H1 (cell line): Measurements from ENCODE around the gene CDH1. TPM values are rescaled to one million over a fixed set of nuclear protein-coding genes. Genes with fewer than 3 reads are reported as not detected.
A peak's percentile ranks its signal among the peaks of the same experiment; 100 is the strongest.

ENCODE experiments used
- CTCF ChIA-PET: fragments of 300-600 bp; sonication (Branson Sonifier 250); formaldehyde crosslinking; loops from one replicate; lab custom pipeline; 2021; ENCODE audit not compliant: partially characterized antibody; lab: Charles Lee
- POLR2A ChIA-PET: fragments of 300-600 bp; sonication (Branson Sonifier 250); formaldehyde crosslinking; loops from one replicate; lab custom pipeline; 2021; ENCODE audit warnings: inconsistent platforms; ENCODE audit not compliant: partially characterized antibody; lab: Charles Lee
- DNase-seq, 2 experiments: peaks; one replicate each; pipeline versions ENCODE4 v3.0.0 to v3.0.0-alpha.2; 2010 to 2022; ENCODE audit warnings: low spot score in 2 of 2, low read depth in 1 of 2, mixed read lengths in 1 of 2
- FAIRE-seq: peaks from 2 replicates; lab custom pipeline; 2011; peaks lifted over from hg19 to GRCh38; lab: Jason Lieb, UNC
- H2AFZ ChIP-seq: 2 replicates; pipeline ENCODE4 v1.8.1; 2012; ENCODE audit warnings: low read length, inconsistent platforms
- H2AK5ac ChIP-seq: 2 replicates; pipeline ENCODE4 v1.6.1; 2013; ENCODE audit warnings: low read depth, low read length
- H2BK120ac ChIP-seq: replicated peaks from 2 replicates; pipeline ENCODE3; 2013; ENCODE audit warnings: low read depth, low read length, inconsistent platforms
- H2BK12ac ChIP-seq: 2 replicates; pipeline ENCODE4 v1.6.1; 2013; ENCODE audit warnings: low read depth, low read length
- H2BK15ac ChIP-seq: 2 replicates; pipeline ENCODE4 v1.6.1; 2013; ENCODE audit warnings: low read length
- H2BK20ac ChIP-seq: 2 replicates; pipeline ENCODE4 v1.6.1; 2013; ENCODE audit warnings: low read length
- H2BK5ac ChIP-seq: 2 replicates; pipeline ENCODE4 v1.6.1; 2013; ENCODE audit warnings: low read depth, low read length
- H3K14ac ChIP-seq: 2 replicates; pipeline ENCODE4 v1.6.1; 2013; ENCODE audit warnings: inconsistent platforms; ENCODE audit not compliant: insufficient read length
- H3K18ac ChIP-seq: 2 replicates; pipeline ENCODE4 v1.6.1; 2013; ENCODE audit warnings: low read length; ENCODE audit errors: extremely low read depth
- H3K23ac ChIP-seq: 2 replicates; pipeline ENCODE4 v1.6.1; 2013; ENCODE audit warnings: inconsistent platforms; ENCODE audit not compliant: insufficient read length
- H3K23me2 ChIP-seq: 2 replicates; pipeline ENCODE4 v1.6.1; 2013; ENCODE audit warnings: low read depth, low read length
- H3K27ac ChIP-seq: 2 replicates; pipeline ENCODE4 v1.6.1; 2011; ENCODE audit warnings: low read depth, low read length, inconsistent platforms
- H3K27me3 ChIP-seq, 4 experiments: replicated peaks in 1 of 4; 1 replicate in 1 of 4; 2 replicates in 3 of 4; pipeline versions ENCODE4 v1.6.1 to v1.8.1; 2011 to 2013; ENCODE audit warnings: low read length in 3 of 4, mild to moderate bottlenecking in 3 of 4, inconsistent platforms in 2 of 4, mixed read lengths in 2 of 4, moderate library complexity in 1 of 4; ENCODE audit not compliant: control insufficient read depth in 3 of 4, insufficient read depth in 3 of 4; ENCODE audit errors: extremely low read depth in 1 of 4
- H3K36me3 ChIP-seq, 4 experiments: 2 replicates each; pipeline versions ENCODE4 v1.6.1 to v1.8.1; 2011 to 2013; ENCODE audit warnings: mild to moderate bottlenecking in 4 of 4, low read length in 3 of 4, moderate library complexity in 2 of 4, control low read depth in 1 of 4, inconsistent platforms in 1 of 4; ENCODE audit not compliant: insufficient read depth in 4 of 4, control insufficient read depth in 2 of 4
- H3K4ac ChIP-seq: replicated peaks from 2 replicates; pipeline ENCODE3; 2013; ENCODE audit warnings: low read length, low read depth, mixed read lengths, inconsistent platforms; ENCODE audit not compliant: insufficient read length
- H3K4me1 ChIP-seq, 4 experiments: replicated peaks in 1 of 4; 1 replicate in 1 of 4; 2 replicates in 3 of 4; pipeline versions ENCODE4 v1.6.1 to v1.8.1; 2011 to 2013; ENCODE audit warnings: low read length in 3 of 4, inconsistent platforms in 2 of 4, mixed read lengths in 1 of 4; ENCODE audit not compliant: insufficient read depth in 4 of 4, control insufficient read depth in 3 of 4
- H3K4me2 ChIP-seq, 2 experiments: 2 replicates each; pipeline versions ENCODE4 v1.6.1 to v1.8.1; 2011 to 2013; ENCODE audit warnings: low read depth in 2 of 2, low read length in 2 of 2, control low read depth in 1 of 2, inconsistent platforms in 1 of 2, mild to moderate bottlenecking in 1 of 2; ENCODE audit not compliant: insufficient read depth in 1 of 2
- H3K4me3 ChIP-seq, 4 experiments: fragments of 200-600, 300-600 bp in 1 of 4; sonication (generic), shearing (Covaris generic), sonication (Bioruptor Twin) in 1 of 4; 2 replicates each; pipeline versions ENCODE4 v1.5.1 to v1.8.1; 2011 to 2016; ENCODE audit warnings: low read length in 4 of 4, low read depth in 3 of 4, control low read depth in 2 of 4, inconsistent platforms in 2 of 4, mild to moderate bottlenecking in 2 of 4, mixed read lengths in 1 of 4, moderate library complexity in 1 of 4; ENCODE audit not compliant: insufficient read depth in 2 of 4; ENCODE audit errors: extremely low read depth in 1 of 4
- H3K56ac ChIP-seq: replicated peaks from 2 replicates; pipeline ENCODE3; 2013; ENCODE audit warnings: low read depth, mild to moderate bottlenecking, mixed read lengths, low read length, inconsistent platforms; ENCODE audit not compliant: insufficient read length
- H3K79me1 ChIP-seq: 2 replicates; pipeline ENCODE4 v1.6.1; 2013; ENCODE audit warnings: low read depth, low read length, control low read depth
- H3K79me2 ChIP-seq, 2 experiments: 2 replicates each; pipeline versions ENCODE4 v1.6.1 to v1.8.1; 2012 to 2013; ENCODE audit warnings: low read length in 2 of 2, mild to moderate bottlenecking in 2 of 2, inconsistent platforms in 1 of 2; ENCODE audit not compliant: insufficient read depth in 2 of 2, control insufficient read depth in 1 of 2
- H3K9ac ChIP-seq, 4 experiments: replicated peaks in 1 of 4; 1 replicate in 1 of 4; 2 replicates in 3 of 4; pipeline versions ENCODE4 v1.6.1 to v1.8.1; 2011 to 2013; ENCODE audit warnings: low read depth in 3 of 4, low read length in 3 of 4, control low read depth in 2 of 4, mild to moderate bottlenecking in 2 of 4, moderate library complexity in 2 of 4, inconsistent platforms in 1 of 4; ENCODE audit errors: extremely low read depth in 1 of 4
- H3K9me3 ChIP-seq, 2 experiments: 2 replicates each; pipeline versions ENCODE4 v1.6.1 to v1.8.1; 2012 to 2013; ENCODE audit warnings: mild to moderate bottlenecking in 2 of 2, moderate library complexity in 2 of 2, control low read depth in 1 of 2, inconsistent platforms in 1 of 2, low read depth in 1 of 2, low read length in 1 of 2, mixed read lengths in 1 of 2; ENCODE audit not compliant: insufficient read depth in 2 of 2
- H4K20me1 ChIP-seq, 2 experiments: replicated peaks in 1 of 2; 2 replicates each; pipeline versions ENCODE3 to v1.8.1; 2011 to 2013; ENCODE audit warnings: inconsistent platforms in 2 of 2, low read length in 2 of 2, mild to moderate bottlenecking in 1 of 2; ENCODE audit not compliant: insufficient read depth in 2 of 2, control insufficient read depth in 1 of 2
- H4K5ac ChIP-seq: 2 replicates; pipeline ENCODE4 v1.6.1; 2013; ENCODE audit warnings: low read length, low read depth, mixed read lengths, inconsistent platforms; ENCODE audit not compliant: insufficient read length
- H4K8ac ChIP-seq: 2 replicates; pipeline ENCODE4 v1.8.0; 2013; ENCODE audit warnings: mild to moderate bottlenecking, moderate library complexity, low read length, inconsistent platforms; ENCODE audit not compliant: insufficient read depth; ENCODE audit errors: extremely low read depth
- H4K91ac ChIP-seq: replicated peaks from 2 replicates; pipeline ENCODE3; 2013; ENCODE audit warnings: low read length, mixed read lengths, inconsistent platforms; ENCODE audit not compliant: insufficient read length
- ASH2L ChIP-seq: fragments of 200-600, 300-600 bp; sonication (generic); IDR thresholded peaks from one replicate; pipeline ENCODE4 v1.7.1; 2017; ENCODE audit warnings: low read length
- CHD1 ChIP-seq: IDR thresholded peaks from 2 replicates; pipeline ENCODE4 v1.6.1; 2012; ENCODE audit warnings: low read depth, low read length, improper control_type of control experiment
- GABPA ChIP-seq: IDR thresholded peaks from 2 replicates; pipeline ENCODE4 v1.6.1; 2011; ENCODE audit warnings: mild to moderate bottlenecking, low read length, moderate library complexity, borderline replicate concordance; ENCODE audit not compliant: insufficient read depth
- JUN ChIP-seq: IDR thresholded peaks from 2 replicates; pipeline ENCODE4 v1.6.1; 2011; ENCODE audit warnings: low read depth, mild to moderate bottlenecking, improper control_type of control experiment, low read length
- JUND ChIP-seq: IDR thresholded peaks from 2 replicates; pipeline ENCODE4 v1.6.1; 2011; ENCODE audit warnings: mild to moderate bottlenecking, improper control_type of control experiment, low read length
- KDM5A ChIP-seq: fragments of 200-600 bp; IDR thresholded peaks from 2 replicates; pipeline ENCODE4 v1.7.1; 2012; ENCODE audit warnings: mild to moderate bottlenecking, low read length, inconsistent platforms, mixed read lengths
- NRF1 ChIP-seq: IDR thresholded peaks from 2 replicates; pipeline ENCODE4 v1.6.1; 2011; ENCODE audit warnings: mild to moderate bottlenecking, low read depth, low read length, improper control_type of control experiment
- POLR2A ChIP-seq, 2 experiments: IDR thresholded peaks; 1 replicate in 1 of 2; 2 replicates in 1 of 2; pipeline ENCODE4 v1.6.1; 2011; ENCODE audit warnings: low read depth in 2 of 2, low read length in 2 of 2, mild to moderate bottlenecking in 2 of 2; ENCODE audit errors: control extremely low read depth in 1 of 2
- POLR2AphosphoS5 ChIP-seq: IDR thresholded peaks from 2 replicates; pipeline ENCODE4 v1.6.1; 2011; ENCODE audit warnings: low read depth, low read length
- POU5F1 ChIP-seq: IDR thresholded peaks from 2 replicates; pipeline ENCODE4 v1.6.1; 2011; ENCODE audit warnings: low read depth, mild to moderate bottlenecking, low read length, moderate library complexity
- SAP30 ChIP-seq: fragments of 300-600 bp; sonication (generic); IDR thresholded peaks from 2 replicates; pipeline ENCODE4 v1.7.1; 2012; ENCODE audit warnings: low read length, moderate library complexity, mild to moderate bottlenecking, inconsistent platforms; ENCODE audit not compliant: insufficient read depth, insufficient replicate concordance
- SIX5 ChIP-seq: IDR thresholded peaks from 2 replicates; pipeline ENCODE4 v1.6.1; 2011; ENCODE audit warnings: mild to moderate bottlenecking, low read depth, low read length
- WGBS, 2 experiments: shearing (Covaris generic) in 1 of 2; methylation state at CpG; one replicate each; pipeline versions ENCODE4 v1.1.6 to v1.1.7; 2013 to 2015; ENCODE audit warnings: low lambda C conversion rate in 2 of 2, mixed read lengths in 2 of 2, inconsistent platforms in 1 of 2, low coverage in 1 of 2, missing lambda C conversion rate in 1 of 2; ENCODE audit not compliant: insufficient replicate concordance in 2 of 2, insufficient coverage in 1 of 2, insufficient read length in 1 of 2; ENCODE audit errors: extremely low coverage in 1 of 2, missing lambda C conversion rate in 1 of 2; 5-methylcytosine and 5-hydroxymethylcytosine counted together
- polyA plus RNA-seq, 7 experiments: library from polyadenylated mRNA; depleted of rRNA in 3 of 7; stranded (reverse) in 5 of 7; unstranded in 2 of 7; fragments of >200 nt in 5 of 7; fragments of 200-250 nt in 2 of 7; gene quantifications; 1 replicate in 5 of 7; 2 replicates in 1 of 7; 4 replicates in 1 of 7; pipeline versions ENCODE4 v1.2.1 to v1.2.3, GENCODE V29; 2011 to 2013; ENCODE audit warnings: missing spikeins in 2 of 7, mixed read lengths in 2 of 7
- total RNA-seq: library from RNA; stranded (reverse); fragmentation: NEBNext Ultra II Directional; extraction: Animal tissue kit (Norgen Biotek cat#: 25700); gene quantifications from 2 replicates; pipeline ENCODE4 v1.2.1, GENCODE V29; 2021

Gene CDH1
- total and polyA plus RNA-seq, 2 of the 8 experiments (the other 6 are each of a cell fraction or from before 2014, with no cell fraction given): 133 to 265 TPM

DNA sequence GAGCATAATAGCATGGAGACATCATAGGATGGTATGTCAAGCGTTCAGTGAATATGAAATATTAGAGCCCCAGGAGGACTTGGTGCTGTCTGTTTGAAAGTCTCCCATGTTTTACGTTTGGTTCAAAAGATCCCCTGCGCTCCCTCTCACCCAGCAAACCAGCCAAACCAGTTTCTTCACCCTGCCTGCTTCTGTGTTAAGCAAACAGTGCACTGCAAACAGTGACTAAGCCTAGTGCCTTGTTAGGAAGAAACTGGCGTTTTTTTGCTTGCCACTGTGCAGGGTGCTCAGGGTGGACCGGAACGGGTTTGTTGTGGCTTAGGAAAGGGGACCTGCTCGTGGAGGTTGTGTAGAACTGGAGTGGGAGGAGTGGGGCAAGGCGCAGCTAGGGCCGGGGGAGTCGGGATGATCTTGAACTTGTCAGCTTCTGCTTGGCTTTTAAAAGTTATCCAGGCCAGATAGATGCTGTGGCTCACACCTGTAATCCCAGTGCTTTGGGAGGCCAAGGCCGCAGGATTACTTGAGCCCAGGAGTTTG lies 7.7 kb downstream of the CDH1 start:
- Histone ChIP-seq H3K9ac (peak overlapping the region in 2 of 4 experiments; percentile 9 to 23; a peak in 5 of 7 replicates), H3K4ac (no peak overlapping the region), H4K5ac (no peak overlapping the region), H3K18ac (no peak overlapping the region; the same call in 1 of the 2 replicates), H3K56ac (no peak overlapping the region), H2AFZ (no peak overlapping the region), H2BK15ac (no peak overlapping the region), H3K79me2 (peaks cover 0 to 88% of the 10 kb centered on the region in 2 experiments; a peak in 2 of 4 replicates), H3K23ac (no peak overlapping the region), H3K27ac (peak overlapping the region; percentile 63), H3K9me3 (no peaks in the 10 kb centered on the region), H3K14ac (no peak overlapping the region), H3K23me2 (no peaks in the 10 kb centered on the region; the same call in 1 of the 2 replicates), H4K91ac (no peak overlapping the region), H3K27me3 (no peaks in the 10 kb centered on the region), H3K4me1 (peaks cover 8 to 29% (median 18%) of the 10 kb centered on the region in 4 experiments), H3K36me3 (peaks cover 0 to 28% (median 0%) of the 10 kb centered on the region in 4 experiments; a peak in 4 of 8 replicates), H4K20me1 (peaks cover 0 to 5% of the 10 kb centered on the region in 2 experiments), H2BK5ac (peak overlapping the region; percentile 42; the same call in 1 of the 2 replicates), H3K79me1 (peaks cover 15% of the 10 kb centered on the region), H2BK12ac (0 out of 2 replicates have a peak overlapping the region, but pooled peaks have one; percentile 20), H3K4me3 (peak overlapping the region in 3 of 4 experiments; percentile 0 to 39 (median 5); a peak in 3 of 8 replicates), H2BK20ac (no peak overlapping the region), H2AK5ac (peak overlapping the region; percentile 2; the same call in 1 of the 2 replicates), H3K4me2 (peak overlapping the region; percentile 58 to 76), H2BK120ac (no peak overlapping the region), H4K8ac (no peak overlapping the region)
- ChIA-PET POLR2A (interaction anchor here (0.6 to 5.2 kb wide), 4 partner anchors 18 to 107 kb away, joined by 3 to 33 read pairs (median 6); no protein-coding TSS in a partner anchor), CTCF (interaction anchor here (0.7 to 2.4 kb wide), 5 partner anchors 12 to 55 kb away, joined by 3 to 8 read pairs (median 3); no protein-coding TSS in a partner anchor)
- FAIRE-seq (peak; percentile 96), DNase-seq (peak in 1 of 2 experiments; percentile 63)
- WGBS, 2 experiments: 46% methylated on average over 11 of the region's 11 CpGs; no CpG with 5 or more reads in 1 of the 2 experiments
- no peak for TF ChIP-seq KDM5A
- no peak for TF ChIP-seq SIX5
- peak; percentile 89 for TF ChIP-seq ASH2L
- no peak for TF ChIP-seq JUN
- no peak for TF ChIP-seq CHD1
- no peak for TF ChIP-seq NRF1
- peak; percentile 10; the same call in 1 of the 2 replicates for TF ChIP-seq GABPA
- TF ChIP-seq POLR2AphosphoS5: peak; percentile 27; the same call in 1 of the 2 replicates
- TF ChIP-seq POU5F1: no peak
- TF ChIP-seq SAP30: no peak
- TF ChIP-seq JUND: 0 out of 2 replicates have a peak, but pooled peaks have one; percentile 24
- TF ChIP-seq POLR2A (IDR thresholded peaks at IDR 0.05; ENCODE audit: control extremely low read depth in 1 of 2, low read depth in 2 of 2, low read length in 2 of 2): no peak
